Dendritic cell treated with granulocyte-macrophage colony-stimulating factor and Interleukin-4, amounts not matched to agents 40 ng/mL and 50 ng/mL, for 4 days (primary cell): ENCODE results near the gene AUTS2.
"Not testable (repeated sequence)": the region's sequence is repeated elsewhere in the genome, so short reads cannot be mapped to it uniquely, and the experiment has no call there.

ENCODE experiments used
- H3K27ac Mint-ChIP-seq: one replicate; pipeline ENCODE4 v1.8.0; 2022; ENCODE audit warnings: mild to moderate bottlenecking, mixed read lengths
- H3K27me3 Mint-ChIP-seq: one replicate; pipeline ENCODE4 v1.8.0; 2022; ENCODE audit warnings: mild to moderate bottlenecking, mixed read lengths
- H3K36me3 Mint-ChIP-seq: one replicate; pipeline ENCODE4 v1.8.0; 2022; ENCODE audit warnings: low read depth, mixed read lengths
- H3K4me1 Mint-ChIP-seq: one replicate; pipeline ENCODE4 v1.8.0; 2022; ENCODE audit warnings: low read depth, mixed read lengths
- H3K4me3 Mint-ChIP-seq: one replicate; pipeline ENCODE4 v1.8.0; 2022; ENCODE audit warnings: mild to moderate bottlenecking, moderate library complexity, mixed read lengths
- H3K9me3 Mint-ChIP-seq: one replicate; pipeline ENCODE4 v1.8.0; 2022; ENCODE audit warnings: mixed read lengths
- intact Hi-C: fragments of 100-400 bp; cut with micrococcal nuclease; formaldehyde crosslinking; loops from one replicate; pipeline ENCODE4 v1.15.0; 2022

Gene AUTS2

GRCh38 chr7:70640266-70640833 is 1042.1 kb downstream of the AUTS2 start:
- Mint-ChIP-seq H3K27ac (no peak overlapping the region), H3K4me1 (no peaks in the 10 kb centered on the region), H3K36me3 (no peaks in the 10 kb centered on the region), H3K27me3 (no peaks in the 10 kb centered on the region), H3K4me3 (no peak overlapping the region), H3K9me3 (no peaks in the 10 kb centered on the region)
- intact Hi-C loops: no loop called here

GRCh38 chr7:70641882-70642281 is 1043.6 kb downstream of the AUTS2 start:
- Mint-ChIP-seq H3K4me3 (no peak overlapping the region), H3K36me3 (no peaks in the 10 kb centered on the region), H3K27me3 (no peaks in the 10 kb centered on the region), H3K9me3 (no peaks in the 10 kb centered on the region), H3K4me1 (no peaks in the 10 kb centered on the region), H3K27ac (no peak overlapping the region)
- intact Hi-C loops: no loop called here

GRCh38 chr7:70645279-70645678 is 1047.0 kb downstream of the AUTS2 start:
- Mint-ChIP-seq H3K9me3 (no peaks in the 10 kb centered on the region), H3K27me3 (no peaks in the 10 kb centered on the region), H3K27ac (no peak overlapping the region), H3K4me3 (no peak overlapping the region), H3K4me1 (no peaks in the 10 kb centered on the region), H3K36me3 (no peaks in the 10 kb centered on the region)
- intact Hi-C loops: no loop called here

- intact Hi-C loops: no loop called here
- no peaks in the 10 kb centered on the region for H3K36me3 Mint-ChIP-seq
Observed at GRCh38 chr7:70645876-70646351, 1047.6 kb downstream of the AUTS2 start.

GRCh38 chr7:70646536-70647248 is 1048.4 kb downstream of the AUTS2 start:
- Mint-ChIP-seq H3K9me3 (no peaks in the 10 kb centered on the region), H3K27ac (no peak overlapping the region), H3K36me3 (no peaks in the 10 kb centered on the region), H3K4me1 (no peaks in the 10 kb centered on the region), H3K4me3 (no peak overlapping the region), H3K27me3 (no peaks in the 10 kb centered on the region)
- intact Hi-C loops: no loop called here

More at GRCh38 chr7:70645876-70646351, 1047.6 kb downstream of the AUTS2 start:
- Mint-ChIP-seq H3K27ac (no peak overlapping the region), H3K4me3 (no peak overlapping the region), H3K4me1 (no peaks in the 10 kb centered on the region), H3K27me3 (no peaks in the 10 kb centered on the region), H3K9me3 (no peaks in the 10 kb centered on the region)

GRCh38 chr7:70647801-70648498 is 1049.7 kb downstream of the AUTS2 start:
- intact Hi-C loops: no loop called here
- no peaks in the 10 kb centered on the region for H3K36me3 Mint-ChIP-seq
- H3K4me1 Mint-ChIP-seq: no peaks in the 10 kb centered on the region
- no peaks in the 10 kb centered on the region for H3K27me3 Mint-ChIP-seq
- H3K27ac Mint-ChIP-seq: no peak overlapping the region
- H3K9me3 Mint-ChIP-seq: no peaks in the 10 kb centered on the region
- no peak overlapping the region for H3K4me3 Mint-ChIP-seq

- H3K36me3 Mint-ChIP-seq, H3K27me3 Mint-ChIP-seq, intact Hi-C loops, H3K9me3 Mint-ChIP-seq, H3K27ac Mint-ChIP-seq, H3K4me3 Mint-ChIP-seq, H3K4me1 Mint-ChIP-seq: not testable (repeated sequence)
Observed at GRCh38 chr7:70648499-70648861, 1050.2 kb downstream of the AUTS2 start.

GRCh38 chr7:70649323-70649722 is 1051.0 kb downstream of the AUTS2 start:
- no peaks in the 10 kb centered on the region for H3K27me3 Mint-ChIP-seq
- no peaks in the 10 kb centered on the region for H3K4me1 Mint-ChIP-seq
- no peaks in the 10 kb centered on the region for H3K9me3 Mint-ChIP-seq
- H3K36me3 Mint-ChIP-seq: no peaks in the 10 kb centered on the region
- intact Hi-C loops: no loop called here
- H3K27ac Mint-ChIP-seq: no peak overlapping the region
- H3K4me3 Mint-ChIP-seq: no peak overlapping the region

- Mint-ChIP-seq H3K4me1 (no peaks in the 10 kb centered on the region), H3K27me3 (no peaks in the 10 kb centered on the region), H3K27ac (no peak overlapping the region), H3K4me3 (no peak overlapping the region), H3K9me3 (no peaks in the 10 kb centered on the region), H3K36me3 (no peaks in the 10 kb centered on the region)
- intact Hi-C loops: no loop called here
Observed at GRCh38 chr7:70654146-70654545, 1055.9 kb downstream of the AUTS2 start.

GRCh38 chr7:70654979-70655378 is 1056.7 kb downstream of the AUTS2 start:
- H3K9me3 Mint-ChIP-seq: no peaks in the 10 kb centered on the region
- no peaks in the 10 kb centered on the region for H3K27me3 Mint-ChIP-seq
- no peak overlapping the region for H3K27ac Mint-ChIP-seq
- no peaks in the 10 kb centered on the region for H3K4me1 Mint-ChIP-seq
- intact Hi-C loops: no loop called here
- H3K36me3 Mint-ChIP-seq: no peaks in the 10 kb centered on the region
- H3K4me3 Mint-ChIP-seq: no peak overlapping the region

- H3K27me3 Mint-ChIP-seq: no peaks in the 10 kb centered on the region
- no peaks in the 10 kb centered on the region for H3K36me3 Mint-ChIP-seq
Observed at GRCh38 chr7:70655694-70656093, 1057.4 kb downstream of the AUTS2 start.

GRCh38 chr7:70657571-70657970 is 1059.3 kb downstream of the AUTS2 start:
- Mint-ChIP-seq H3K27ac (no peak overlapping the region), H3K36me3 (no peaks in the 10 kb centered on the region), H3K27me3 (no peaks in the 10 kb centered on the region), H3K9me3 (no peaks in the 10 kb centered on the region), H3K4me3 (no peak overlapping the region), H3K4me1 (no peaks in the 10 kb centered on the region)
- intact Hi-C loops: no loop called here

More at GRCh38 chr7:70655694-70656093, 1057.4 kb downstream of the AUTS2 start:
- no peak overlapping the region for H3K27ac Mint-ChIP-seq
- H3K4me3 Mint-ChIP-seq: no peak overlapping the region
- H3K9me3 Mint-ChIP-seq: no peaks in the 10 kb centered on the region
- intact Hi-C loops: no loop called here
- H3K4me1 Mint-ChIP-seq: no peaks in the 10 kb centered on the region

- Mint-ChIP-seq H3K27ac (no peak overlapping the region), H3K4me1 (no peaks in the 10 kb centered on the region), H3K36me3 (no peaks in the 10 kb centered on the region), H3K9me3 (no peaks in the 10 kb centered on the region), H3K27me3 (no peaks in the 10 kb centered on the region), H3K4me3 (no peak overlapping the region)
- intact Hi-C loops: no loop called here
Observed at GRCh38 chr7:70657989-70658632, 1059.8 kb downstream of the AUTS2 start.

GRCh38 chr7:70659263-70659662 is 1061.0 kb downstream of the AUTS2 start:
- no peaks in the 10 kb centered on the region for H3K4me1 Mint-ChIP-seq
- no peaks in the 10 kb centered on the region for H3K36me3 Mint-ChIP-seq
- no peak overlapping the region for H3K27ac Mint-ChIP-seq
- intact Hi-C loops: no loop called here
- no peaks in the 10 kb centered on the region for H3K9me3 Mint-ChIP-seq
- no peaks in the 10 kb centered on the region for H3K27me3 Mint-ChIP-seq
- no peak overlapping the region for H3K4me3 Mint-ChIP-seq
